Measurements from ENCODE around the gene DENND4A. TPM values are rescaled to one million over a fixed set of nuclear protein-coding genes. Genes with fewer than 3 reads are reported as not detected.
"Not testable (repeated sequence)": the region's sequence is repeated elsewhere in the genome, so short reads cannot be mapped to it uniquely, and the experiment has no call there.

Gene DENND4A
- total and polyA plus RNA-seq, 9 of the 15 experiments (the other 6 are each of a cell fraction or from before 2014, with no cell fraction given): 6.8 to 32.3 (median 19.9) TPM

DNA sequence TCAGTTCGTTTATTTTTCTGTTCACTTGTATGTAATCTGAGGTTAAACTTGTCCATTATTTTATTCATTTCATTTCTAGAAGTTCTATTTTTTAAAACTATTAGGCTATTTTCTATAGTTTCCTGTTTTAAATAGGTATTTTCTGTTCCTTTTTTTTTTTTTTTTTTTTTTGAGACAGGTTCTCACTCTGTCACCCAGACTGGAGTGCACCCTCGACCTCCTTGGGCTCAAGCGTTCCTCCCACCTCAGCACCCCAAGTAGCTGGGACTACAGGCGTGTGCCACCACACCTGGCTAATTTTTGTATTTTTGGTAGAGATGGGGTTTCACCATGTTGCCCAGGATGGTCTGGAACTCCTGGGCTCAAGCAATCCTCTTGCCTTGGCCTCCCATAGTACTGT lies 22.2 kb upstream of the DENND4A start:
- in situ Hi-C loops (cut with MboI); FAIRE-seq; BruUV-seq (replicated peaks); H3K4me2 ChIP-seq (ENCODE audit: insufficient read depth, low read length); CTCF ChIA-PET (ENCODE audit: low intra/inter-chr PET ratio); H3K4me3 ChIP-seq; intact Hi-C loops (cut with micrococcal nuclease); H4K20me1 ChIP-seq (replicated peaks; ENCODE audit: control insufficient read depth, insufficient read depth, low read length); H3K9me1 ChIP-seq (ENCODE audit: control insufficient read depth, insufficient read depth, low read length); DNase-seq (ENCODE audit: extremely low read depth in 1 of 4, low spot score in 3 of 4); H3K27ac ChIP-seq (ENCODE audit: extremely low read depth, low read depth, low read length); H3K9me3 ChIP-seq (replicated peaks; ENCODE audit: control insufficient read depth, insufficient read depth, low read depth, low read length); ATAC-seq; H3K36me3 ChIP-seq (ENCODE audit: control insufficient read depth, insufficient read depth, low read length); H3K9ac ChIP-seq (ENCODE audit: insufficient read depth in 1 of 2, low read depth in 2 of 2, low read length in 2 of 2); H3K27me3 ChIP-seq (ENCODE audit: control insufficient read depth in 2 of 2, insufficient read depth in 2 of 2, low read length in 2 of 2); H2AFZ ChIP-seq (ENCODE audit: low read depth, low read length); H3K79me2 ChIP-seq (ENCODE audit: control insufficient read depth, insufficient read depth, low read length): not testable (repeated sequence)
- POLR2A ChIA-PET: interaction anchor here (1.3 kb wide), 1 partner anchor 19 kb away, joined by 3 read pairs; no protein-coding TSS in a partner anchor
- 47% methylated on average over 4 of the region's 4 CpGs for WGBS (ENCODE audit: insufficient coverage, low coverage, missing lambda C conversion rate)
- H3K4me1 ChIP-seq (replicated peaks in 1 of 2; ENCODE audit: control insufficient read depth in 2 of 2, insufficient read depth in 2 of 2, low read length in 2 of 2): peaks cover 0 to 12% of the 10 kb centered on the region in 2 experiments; a peak in 4 of 5 replicates

DNA sequence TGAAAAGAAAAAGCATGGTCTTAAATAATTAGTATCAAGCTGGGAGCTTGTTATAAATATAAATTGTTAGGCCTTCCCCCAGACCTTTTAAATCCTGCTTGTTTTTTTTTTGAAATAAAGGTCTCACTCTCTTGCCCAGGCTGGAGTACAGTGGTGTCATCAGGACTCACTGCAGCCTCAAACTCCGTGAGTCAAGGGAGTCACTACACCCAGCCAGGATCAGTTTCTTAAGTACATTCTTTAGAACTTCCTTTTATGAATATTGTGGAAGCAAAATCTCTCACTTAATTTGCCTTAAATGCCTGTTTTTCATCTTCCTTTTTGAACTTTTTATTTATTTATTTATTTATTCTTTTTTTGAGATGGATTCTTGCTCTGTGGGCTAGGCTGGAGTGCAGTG lies 20.8 kb upstream of the DENND4A start:
- H3K36me3 ChIP-seq (ENCODE audit: control insufficient read depth, insufficient read depth, low read length): no peaks in the 10 kb centered on the region
- CTCF ChIA-PET (ENCODE audit: low intra/inter-chr PET ratio): no interaction called here
- no TSS peak for BruUV-seq (replicated peaks)
- no peaks in the 10 kb centered on the region for H4K20me1 ChIP-seq (replicated peaks; ENCODE audit: control insufficient read depth, insufficient read depth, low read length)
- intact Hi-C loops (cut with micrococcal nuclease) (no loop called here), in situ Hi-C loops (cut with MboI) (no loop called here)
- POLR2A ChIA-PET: interaction anchor here (1.3 kb wide), 1 partner anchor 21 kb away, joined by 3 read pairs; no protein-coding TSS in a partner anchor
- no peaks in the 10 kb centered on the region for H3K79me2 ChIP-seq (ENCODE audit: control insufficient read depth, insufficient read depth, low read length)
- ATAC-seq (no peak), DNase-seq (ENCODE audit: extremely low read depth in 1 of 4, low spot score in 3 of 4) (no peak), FAIRE-seq (no peak)
- no peaks in the 10 kb centered on the region; a peak in 1 of 5 replicates for H3K4me1 ChIP-seq (replicated peaks in 1 of 2; ENCODE audit: control insufficient read depth in 2 of 2, insufficient read depth in 2 of 2, low read length in 2 of 2)
- no peak overlapping the region for H3K4me3 ChIP-seq
- no peak overlapping the region for H3K27ac ChIP-seq (ENCODE audit: extremely low read depth, low read depth, low read length)
- no peaks in the 10 kb centered on the region for H3K9me1 ChIP-seq (ENCODE audit: control insufficient read depth, insufficient read depth, low read length)
- H3K4me2 ChIP-seq (ENCODE audit: insufficient read depth, low read length): no peak overlapping the region
- no peak overlapping the region for H3K9ac ChIP-seq (ENCODE audit: insufficient read depth in 1 of 2, low read depth in 2 of 2, low read length in 2 of 2)
- no peak overlapping the region for H2AFZ ChIP-seq (ENCODE audit: low read depth, low read length)
- WGBS (ENCODE audit: insufficient coverage, low coverage, missing lambda C conversion rate): 94% methylated on average over 1 of the region's 1 CpG
- H3K27me3 ChIP-seq (ENCODE audit: control insufficient read depth in 2 of 2, insufficient read depth in 2 of 2, low read length in 2 of 2): no peaks in the 10 kb centered on the region
- no peaks in the 10 kb centered on the region for H3K9me3 ChIP-seq (replicated peaks; ENCODE audit: control insufficient read depth, insufficient read depth, low read depth, low read length)
- TF ChIP-seq, protein P1, sequence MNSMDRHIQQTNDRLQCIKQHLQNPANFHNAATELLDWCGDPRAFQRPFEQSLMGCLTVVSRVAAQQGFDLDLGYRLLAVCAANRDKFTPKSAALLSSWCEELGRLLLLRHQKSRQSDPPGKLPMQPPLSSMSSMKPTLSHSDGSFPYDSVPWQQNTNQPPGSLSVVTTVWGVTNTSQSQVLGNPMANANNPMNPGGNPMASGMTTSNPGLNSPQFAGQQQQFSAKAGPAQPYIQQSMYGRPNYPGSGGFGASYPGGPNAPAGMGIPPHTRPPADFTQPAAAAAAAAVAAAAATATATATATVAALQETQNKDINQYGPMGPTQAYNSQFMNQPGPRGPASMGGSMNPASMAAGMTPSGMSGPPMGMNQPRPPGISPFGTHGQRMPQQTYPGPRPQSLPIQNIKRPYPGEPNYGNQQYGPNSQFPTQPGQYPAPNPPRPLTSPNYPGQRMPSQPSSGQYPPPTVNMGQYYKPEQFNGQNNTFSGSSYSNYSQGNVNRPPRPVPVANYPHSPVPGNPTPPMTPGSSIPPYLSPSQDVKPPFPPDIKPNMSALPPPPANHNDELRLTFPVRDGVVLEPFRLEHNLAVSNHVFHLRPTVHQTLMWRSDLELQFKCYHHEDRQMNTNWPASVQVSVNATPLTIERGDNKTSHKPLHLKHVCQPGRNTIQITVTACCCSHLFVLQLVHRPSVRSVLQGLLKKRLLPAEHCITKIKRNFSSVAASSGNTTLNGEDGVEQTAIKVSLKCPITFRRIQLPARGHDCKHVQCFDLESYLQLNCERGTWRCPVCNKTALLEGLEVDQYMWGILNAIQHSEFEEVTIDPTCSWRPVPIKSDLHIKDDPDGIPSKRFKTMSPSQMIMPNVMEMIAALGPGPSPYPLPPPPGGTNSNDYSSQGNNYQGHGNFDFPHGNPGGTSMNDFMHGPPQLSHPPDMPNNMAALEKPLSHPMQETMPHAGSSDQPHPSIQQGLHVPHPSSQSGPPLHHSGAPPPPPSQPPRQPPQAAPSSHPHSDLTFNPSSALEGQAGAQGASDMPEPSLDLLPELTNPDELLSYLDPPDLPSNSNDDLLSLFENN (IDR thresholded peaks at IDR 0.05; ENCODE audit: low read depth in 2 of 2, low read length in 2 of 2): no peak
- TF ChIP-seq ZNF780A (CRISPR knock-in tag; IDR thresholded peaks at IDR 0.05): no peak
- TF ChIP-seq SAP30 (IDR thresholded peaks at IDR 0.05; ENCODE audit: borderline replicate concordance, insufficient read depth, low read depth, low read length, poor library complexity, severe bottlenecking): no peak
- no peak for TF ChIP-seq NEUROD1 (IDR thresholded peaks at IDR 0.05; ENCODE audit: borderline replicate concordance, low read depth, low read length, partially characterized antibody)
- TF ChIP-seq NCOA6 (IDR thresholded peaks at IDR 0.05): no peak
- TF ChIP-seq ZNF512 (tag; IDR thresholded peaks at IDR 0.05): no peak
